GM12878 (cell line): ENCODE results near the gene CYP20A1. TPM values are rescaled to one million over a fixed set of nuclear protein-coding genes. Genes with fewer than 3 reads are reported as not detected.

Source experiments
- ATAC-seq: fragments of 200-7000 bp; cut with Tn5 transposase; 3 replicates; pipeline ENCODE4 v1.9.1; 2020; ENCODE audit warnings: mild to moderate bottlenecking, moderate library complexity
- BruUV-seq: library from RNA; stranded (reverse); fragments of 400-500 nt; replicated peaks from 2 replicates; lab custom pipeline; 2021; lab: Mats Ljungman, UMichigan
- CTCF ChIA-PET: fragments of 300-600 bp; sonication (Branson Sonifier 250); formaldehyde crosslinking; extraction: SDS; loops from one replicate; lab custom pipeline; 2021; ENCODE audit warnings: inconsistent platforms; lab: Yijun Ruan, JAX
- POLR2A ChIA-PET: fragments of 350-600 bp; formaldehyde crosslinking; extraction: SDS; loops from one replicate; lab custom pipeline; 2021; ENCODE audit warnings: inconsistent platforms; lab: Charles Lee
- RAD21 ChIA-PET: fragments of 300-600 bp; sonication (Branson Sonifier 250); formaldehyde crosslinking; loops from one replicate; lab custom pipeline; 2023; ENCODE audit warnings: antibody characterized with exemption; ENCODE audit not compliant: unreplicated experiment; lab: Charles Lee
- SMC1A ChIA-PET: fragments of 300-600 bp; sonication (Branson Sonifier 250); formaldehyde crosslinking; loops from one replicate; lab custom pipeline; 2023; ENCODE audit not compliant: unreplicated experiment, uncharacterized antibody; lab: Charles Lee
- DNase-seq: peaks from one replicate; pipeline ENCODE4 v3.0.0-alpha.2; 2011; ENCODE audit warnings: low read depth, low spot score
- FAIRE-seq: peaks from 3 replicates; lab custom pipeline; 2011; peaks lifted over from hg19 to GRCh38; lab: Jason Lieb, UNC
- H2AFZ ChIP-seq: 2 replicates; pipeline ENCODE4 v1.6.0; 2011; ENCODE audit warnings: low read depth, low read length, control low read depth; ENCODE audit not compliant: control insufficient read depth
- H3K27ac ChIP-seq: 2 replicates; pipeline ENCODE4 v1.5.1; 2011; ENCODE audit warnings: control low read depth; ENCODE audit not compliant: control insufficient read depth, insufficient read depth
- H3K27me3 ChIP-seq, 2 experiments: replicated peaks in 1 of 2; 2 replicates each; pipeline versions ENCODE4 v1.6.0 to v1.6.1; 2011; ENCODE audit warnings: low read length in 1 of 2; ENCODE audit not compliant: control insufficient read depth in 2 of 2, insufficient read depth in 2 of 2
- H3K36me3 ChIP-seq, 2 experiments: 2 replicates each; pipeline ENCODE4 v1.5.1; 2011; ENCODE audit warnings: low read length in 1 of 2; ENCODE audit not compliant: control insufficient read depth in 2 of 2, insufficient read depth in 2 of 2
- H3K4me1 ChIP-seq: 2 replicates; pipeline ENCODE4 v1.6.1; 2011; ENCODE audit warnings: mild to moderate bottlenecking, low read length, moderate library complexity, mixed read lengths; ENCODE audit not compliant: control insufficient read depth, insufficient read depth
- H3K4me2 ChIP-seq: 2 replicates; pipeline ENCODE4 v1.6.0; 2011; ENCODE audit warnings: control low read depth; ENCODE audit not compliant: control insufficient read depth, insufficient read depth
- H3K4me3 ChIP-seq: fragments of 200-600 bp; sonication (generic); 2 replicates; pipeline ENCODE4 v1.5.1; 2016
- H3K79me2 ChIP-seq: 2 replicates; pipeline ENCODE4 v1.6.0; 2011; ENCODE audit warnings: low read length; ENCODE audit not compliant: control insufficient read depth, insufficient read depth
- H3K9ac ChIP-seq: 2 replicates; pipeline ENCODE4 v1.8.0; 2011; ENCODE audit warnings: low read length, control low read depth, mixed read lengths; ENCODE audit not compliant: control insufficient read depth, insufficient read depth
- H3K9me3 ChIP-seq: replicated peaks from 3 replicates; pipeline ENCODE4 v1.5.1; 2011; ENCODE audit warnings: mild to moderate bottlenecking, low read length; ENCODE audit not compliant: control insufficient read depth, insufficient read depth
- H4K20me1 ChIP-seq: 2 replicates; pipeline ENCODE4 v1.6.0; 2011; ENCODE audit not compliant: control insufficient read depth, insufficient read depth
- ATF3 ChIP-seq: IDR thresholded peaks from 2 replicates; pipeline ENCODE4 v1.6.1; 2011; ENCODE audit warnings: low read depth, mild to moderate bottlenecking, low read length, moderate library complexity, borderline replicate concordance; ENCODE audit errors: extremely low read depth
- BMI1 ChIP-seq: fragments of 450-650 bp; IDR thresholded peaks from 2 replicates; pipeline ENCODE4 v1.6.1; 2016; ENCODE audit warnings: mild to moderate bottlenecking, moderate library complexity, borderline replicate concordance
- CEBPB ChIP-seq, 2 experiments: fragments of 150-350 bp in 1 of 2; IDR thresholded peaks; 2 replicates each; pipeline ENCODE4 v1.6.1; 2012 to 2014; ENCODE audit warnings: low read depth in 2 of 2, low read length in 2 of 2, borderline replicate concordance in 1 of 2, inconsistent platforms in 1 of 2
- EP300 ChIP-seq, 2 experiments: fragments of 150-350 bp in 1 of 2; IDR thresholded peaks; 2 replicates each; pipeline ENCODE4 v1.6.1; 2011 to 2012; ENCODE audit warnings: low read depth in 2 of 2, low read length in 2 of 2, borderline replicate concordance in 1 of 2, improper control_type of control experiment in 1 of 2, inconsistent platforms in 1 of 2; ENCODE audit not compliant: control insufficient read depth in 1 of 2
- KAT2A ChIP-seq: conservative IDR thresholded peaks from 2 replicates; pipeline ENCODE4 v1.6.1; 2011; ENCODE audit warnings: low read depth, low read length; ENCODE audit not compliant: control insufficient read depth
- MLLT1 ChIP-seq: fragments of 450-650 bp; IDR thresholded peaks from 2 replicates; pipeline ENCODE4 v1.6.1; 2016; ENCODE audit warnings: mild to moderate bottlenecking
- NFIC ChIP-seq: IDR thresholded peaks from 2 replicates; pipeline ENCODE4 v1.6.1; 2012; ENCODE audit warnings: low read depth, mild to moderate bottlenecking, inconsistent platforms, low read length, moderate library complexity
- POLR2A ChIP-seq: IDR thresholded peaks from 2 replicates; pipeline ENCODE4 v1.6.1; 2011; ENCODE audit warnings: low read depth, mild to moderate bottlenecking, low read length
- POLR2AphosphoS2 ChIP-seq: IDR thresholded peaks from 2 replicates; pipeline ENCODE4 v1.6.1; 2011; ENCODE audit warnings: low read depth, mild to moderate bottlenecking, low read length, improper control_type of control experiment, moderate library complexity
- RB1 ChIP-seq: fragments of 450-650 bp; formaldehyde crosslinking; IDR thresholded peaks from 2 replicates; pipeline ENCODE4 v1.6.1; 2017; ENCODE audit warnings: mild to moderate bottlenecking, borderline replicate concordance
- SP1 ChIP-seq: IDR thresholded peaks from one replicate; pipeline ENCODE4 v1.6.1; 2011; ENCODE audit warnings: low read depth, low read length
- TBL1XR1 ChIP-seq: IDR thresholded peaks from 2 replicates; pipeline ENCODE4 v1.6.1; 2012; ENCODE audit warnings: low read depth, low read length, improper control_type of control experiment
- WRNIP1 ChIP-seq: IDR thresholded peaks from 2 replicates; pipeline ENCODE4 v1.6.1; 2011; ENCODE audit warnings: low read depth, low read length, improper control_type of control experiment, borderline replicate concordance
- WGBS: methylation state at CpG from one replicate; pipeline ENCODE4 v1.1.6; 2016; ENCODE audit warnings: low lambda C conversion rate; ENCODE audit not compliant: insufficient replicate concordance, insufficient coverage; ENCODE audit errors: missing lambda C conversion rate; 5-methylcytosine and 5-hydroxymethylcytosine counted together
- in situ Hi-C: fragments of 300-500 bp; cut with MboI; formaldehyde crosslinking; loops from 9 replicates; pipeline ENCODE4 v1.14.3; 2018; ENCODE audit warnings: mixed read lengths
- intact Hi-C: fragments of 100-400 bp; cut with micrococcal nuclease; formaldehyde crosslinking; loops from one replicate; pipeline ENCODE4 v1.14.2; 2022; ENCODE audit not compliant: unreplicated experiment
- polyA plus RNA-seq, 11 experiments: library from polyadenylated mRNA; depleted of rRNA in 4 of 11; unstranded in 6 of 11; stranded (reverse) in 5 of 11; fragments of >200 nt; fragmentation: Nextera tagmentation in 4 of 11; fragmentation: Illumina TruSeq in 1 of 11; extraction: Ambion mirVana in 4 of 11; extraction: Trizol in 1 of 11; gene quantifications; 1 replicate in 1 of 11; 2 replicates in 10 of 11; pipeline versions ENCODE4 v1.2.1 to v1.2.3, GENCODE V29; 2011 to 2016; ENCODE audit warnings: inconsistent platforms in 2 of 11, missing spikeins in 2 of 11, low read depth in 1 of 11
- total RNA-seq, 4 experiments: library from RNA; depleted of rRNA in 3 of 4; stranded (reverse); fragments of >200 nt in 3 of 4; fragmentation: Illumina TruSeq in 1 of 4; extraction: Trizol in 1 of 4; gene quantifications; 2 replicates each; pipeline versions ENCODE4 v1.2.1 to v1.2.3, GENCODE V29; 2013 to 2021
- TF ChIP-seq, protein P1 (sequence below): IDR thresholded peaks from 2 replicates; pipeline ENCODE4 v1.6.1; 2012; ENCODE audit warnings: low read length, inconsistent platforms
- TF ChIP-seq, protein P2 (sequence below): IDR thresholded peaks from 2 replicates; pipeline ENCODE4 v1.6.1; 2011; ENCODE audit warnings: borderline replicate concordance, low read depth, mild to moderate bottlenecking, moderate library complexity, low read length; ENCODE audit not compliant: insufficient read depth, poor library complexity, severe bottlenecking

Gene CYP20A1
- total and polyA plus RNA-seq, 10 of the 15 experiments (the other 5 are each of a cell fraction or from before 2014, with no cell fraction given): 8.3 to 19.1 (median 12.9) TPM

- intact Hi-C loops: no loop called here
- Histone ChIP-seq H3K27ac (no peak overlapping the region), H3K79me2 (no peaks in the 10 kb centered on the region), H3K4me2 (no peak overlapping the region), H3K4me1 (no peaks in the 10 kb centered on the region), H4K20me1 (no peaks in the 10 kb centered on the region)
- 65% methylated on average over 3 of the region's 3 CpGs for WGBS
- ChIA-PET POLR2A (interaction anchor here (0.6 kb wide), 1 partner anchor 76 kb away, joined by 6 read pairs; no protein-coding TSS in a partner anchor), SMC1A (no interaction called here), RAD21 (no interaction called here)
- TF ChIP-seq ATF3: no peak
- no peak for TF ChIP-seq MLLT1
- TF ChIP-seq RB1: no peak
- no peak for TF ChIP-seq EP300 (IDR thresholded peaks at IDR 0.05; ENCODE audit: borderline replicate concordance in 1 of 2, control insufficient read depth in 1 of 2, low read depth in 2 of 2, low read length in 2 of 2)
- TF ChIP-seq, protein P1, sequence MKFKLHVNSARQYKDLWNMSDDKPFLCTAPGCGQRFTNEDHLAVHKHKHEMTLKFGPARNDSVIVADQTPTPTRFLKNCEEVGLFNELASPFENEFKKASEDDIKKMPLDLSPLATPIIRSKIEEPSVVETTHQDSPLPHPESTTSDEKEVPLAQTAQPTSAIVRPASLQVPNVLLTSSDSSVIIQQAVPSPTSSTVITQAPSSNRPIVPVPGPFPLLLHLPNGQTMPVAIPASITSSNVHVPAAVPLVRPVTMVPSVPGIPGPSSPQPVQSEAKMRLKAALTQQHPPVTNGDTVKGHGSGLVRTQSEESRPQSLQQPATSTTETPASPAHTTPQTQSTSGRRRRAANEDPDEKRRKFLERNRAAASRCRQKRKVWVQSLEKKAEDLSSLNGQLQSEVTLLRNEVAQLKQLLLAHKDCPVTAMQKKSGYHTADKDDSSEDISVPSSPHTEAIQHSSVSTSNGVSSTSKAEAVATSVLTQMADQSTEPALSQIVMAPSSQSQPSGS: no peak
- no peak for TF ChIP-seq BMI1
- no peak for TF ChIP-seq CEBPB (IDR thresholded peaks at IDR 0.05; ENCODE audit: borderline replicate concordance in 1 of 2, low read depth in 2 of 2, low read length in 2 of 2)
- TF ChIP-seq POLR2A: no peak
- no peak for TF ChIP-seq KAT2A
- no peak for TF ChIP-seq TBL1XR1
- no peak for TF ChIP-seq NFIC
- no peak for TF ChIP-seq WRNIP1
- no peak for TF ChIP-seq SP1
- TF ChIP-seq, protein P2, sequence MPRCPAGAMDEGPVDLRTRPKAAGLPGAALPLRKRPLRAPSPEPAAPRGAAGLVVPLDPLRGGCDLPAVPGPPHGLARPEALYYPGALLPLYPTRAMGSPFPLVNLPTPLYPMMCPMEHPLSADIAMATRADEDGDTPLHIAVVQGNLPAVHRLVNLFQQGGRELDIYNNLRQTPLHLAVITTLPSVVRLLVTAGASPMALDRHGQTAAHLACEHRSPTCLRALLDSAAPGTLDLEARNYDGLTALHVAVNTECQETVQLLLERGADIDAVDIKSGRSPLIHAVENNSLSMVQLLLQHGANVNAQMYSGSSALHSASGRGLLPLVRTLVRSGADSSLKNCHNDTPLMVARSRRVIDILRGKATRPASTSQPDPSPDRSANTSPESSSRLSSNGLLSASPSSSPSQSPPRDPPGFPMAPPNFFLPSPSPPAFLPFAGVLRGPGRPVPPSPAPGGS: no peak
- no peak for TF ChIP-seq POLR2AphosphoS2
- TF ChIP-seq, all 136 proteins: peak for 0
- Histone ChIP-seq H3K4me3 (no peak overlapping the region), H3K36me3 (no peaks in the 10 kb centered on the region), H3K9me3 (no peaks in the 10 kb centered on the region; the same call in 2 of the 3 replicates), H3K27me3 (no peaks in the 10 kb centered on the region), H2AFZ (no peak overlapping the region), H3K9ac (no peak overlapping the region)
- ATAC-seq (no peak), DNase-seq (no peak), FAIRE-seq (no peak)
- no TSS peak for BruUV-seq
- CTCF ChIA-PET: no interaction called here
- in situ Hi-C loops: no loop called here
Measured at GRCh38 chr2:203310688-203311436, 72.0 kb downstream of the CYP20A1 start.
